ENCODE measurements around the gene CDC42.

CDC42 gene

GRCh38 chr1:22104865-22105437 lies 52.4 kb downstream of the CDC42 start:
- peak overlapping the region; percentile 65 for H3K4me3 Mint-ChIP-seq
- no peaks in the 10 kb centered on the region for H3K9me3 Mint-ChIP-seq (ENCODE audit: low read depth)
- peak overlapping the region; percentile 97 for H3K27ac Mint-ChIP-seq
- H3K27me3 Mint-ChIP-seq = no peaks in the 10 kb centered on the region
- peaks cover 16% of the 10 kb centered on the region for H3K36me3 Mint-ChIP-seq
- H3K4me1 Mint-ChIP-seq (ENCODE audit: low read depth) = peaks cover 76% of the 10 kb centered on the region

DNA sequence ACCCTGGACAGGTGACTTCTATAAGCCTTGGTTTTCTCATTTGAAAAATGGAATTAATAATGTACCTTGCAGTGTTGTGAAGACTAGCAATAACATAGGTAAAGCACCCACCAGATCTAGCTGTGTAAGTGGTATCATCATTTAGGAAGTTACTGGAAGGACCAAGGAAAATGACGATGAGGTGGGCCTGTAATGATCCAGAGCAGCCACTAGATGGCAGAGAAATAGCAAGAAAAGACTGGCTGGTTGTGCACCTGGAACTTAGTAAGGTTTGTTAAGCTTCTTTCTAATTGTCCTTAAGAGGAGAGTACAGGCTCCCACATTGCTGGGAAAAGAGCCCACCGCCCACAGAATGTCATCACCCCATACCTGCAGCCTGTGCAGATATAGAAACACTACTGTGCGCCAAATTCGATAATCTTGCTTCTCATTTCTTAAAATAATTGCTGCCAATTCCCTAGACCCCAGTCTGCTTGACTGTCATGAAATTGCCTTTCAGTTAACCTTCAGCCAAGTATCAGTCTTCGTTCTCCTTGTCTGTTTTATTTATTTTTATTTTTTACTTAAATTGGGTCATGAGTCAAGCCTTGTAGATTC lies 53.2 kb downstream of the CDC42 start:
- Mint-ChIP-seq H3K4me3 (peak overlapping the region; percentile 65), H3K27ac (peak overlapping the region; percentile 97), H3K27me3 (no peaks in the 10 kb centered on the region), H3K36me3 (peaks cover 16% of the 10 kb centered on the region), H3K4me1 (ENCODE audit: low read depth) (peaks cover 69% of the 10 kb centered on the region), H3K9me3 (ENCODE audit: low read depth) (no peaks in the 10 kb centered on the region)

GRCh38 chr1:22107126-22107525 lies 54.6 kb downstream of the CDC42 start:
- peaks cover 58% of the 10 kb centered on the region for H3K4me1 Mint-ChIP-seq (ENCODE audit: low read depth)
- no peaks in the 10 kb centered on the region for H3K9me3 Mint-ChIP-seq (ENCODE audit: low read depth)
- H3K27ac Mint-ChIP-seq = peak overlapping the region; percentile 74
- no peaks in the 10 kb centered on the region for H3K27me3 Mint-ChIP-seq
- H3K36me3 Mint-ChIP-seq = peaks cover 16% of the 10 kb centered on the region
- no peak overlapping the region for H3K4me3 Mint-ChIP-seq

DNA sequence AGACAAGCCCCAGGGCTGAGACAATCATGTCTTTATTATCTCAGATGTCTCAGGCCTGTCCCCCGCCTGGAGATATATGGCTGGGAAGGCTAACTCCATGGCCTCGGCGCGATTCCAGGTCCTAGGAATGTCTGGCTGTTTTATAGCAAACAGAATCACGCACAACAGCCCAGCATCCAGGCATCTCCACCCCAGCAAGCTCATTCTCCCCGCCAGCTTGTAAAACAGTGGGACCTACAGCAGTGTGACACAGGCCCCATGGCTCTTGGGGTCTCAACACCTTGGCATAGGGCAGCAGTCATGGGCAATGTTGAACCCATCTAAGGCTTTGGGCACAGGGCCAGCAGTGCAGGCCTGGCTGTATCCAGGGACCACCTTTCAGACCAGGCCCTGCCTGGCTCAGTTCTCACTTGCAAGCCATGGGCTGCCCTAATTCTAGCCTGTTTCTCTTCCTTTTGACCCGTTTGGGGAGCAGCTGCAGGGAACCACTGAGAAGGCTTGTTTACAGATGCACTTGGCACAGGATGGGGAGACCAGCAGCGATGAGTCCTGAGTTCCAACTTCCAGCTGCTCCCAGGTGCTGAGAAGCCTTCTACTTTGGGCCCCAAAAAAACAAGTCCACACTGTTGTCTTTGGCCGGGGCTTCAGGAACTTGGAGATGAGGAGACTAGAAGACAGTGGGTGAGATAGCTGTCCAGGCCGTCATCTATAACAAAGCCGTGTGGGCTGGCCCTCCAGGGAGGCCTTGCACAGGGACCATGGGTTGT lies 56.0 kb downstream of the CDC42 start:
- Mint-ChIP-seq H3K4me1 (ENCODE audit: low read depth) (peaks cover 49% of the 10 kb centered on the region), H3K27ac (peak overlapping the region; percentile 73), H3K36me3 (peaks cover 13% of the 10 kb centered on the region), H3K9me3 (ENCODE audit: low read depth) (no peaks in the 10 kb centered on the region), H3K4me3 (no peak overlapping the region), H3K27me3 (no peaks in the 10 kb centered on the region)

DNA sequence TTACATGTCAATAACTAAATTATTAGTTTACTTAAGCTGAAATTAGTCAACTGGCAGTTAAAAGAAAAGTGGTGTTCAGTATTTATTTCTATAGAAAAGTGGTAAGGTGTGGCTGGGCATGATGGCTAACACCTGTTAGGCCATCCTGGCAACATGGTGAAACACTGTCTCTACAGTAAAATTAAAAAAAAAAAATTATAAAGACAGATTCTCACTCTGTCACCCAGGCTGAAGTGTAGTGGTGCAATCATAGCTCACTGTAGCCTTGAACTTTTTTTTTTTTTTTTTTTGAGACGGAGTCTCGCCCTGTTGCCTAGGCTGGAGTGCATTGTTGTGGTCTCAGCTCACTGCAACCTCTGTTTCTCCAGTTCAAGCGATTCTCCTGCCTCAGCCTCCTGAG lies 57.5 kb downstream of the CDC42 start:
- Mint-ChIP-seq H3K36me3 (peaks cover 5% of the 10 kb centered on the region), H3K27me3 (no peaks in the 10 kb centered on the region), H3K4me3 (no peak overlapping the region), H3K9me3 (ENCODE audit: low read depth) (no peaks in the 10 kb centered on the region), H3K27ac (peak overlapping the region; percentile 10), H3K4me1 (ENCODE audit: low read depth) (peaks cover 37% of the 10 kb centered on the region)

DNA sequence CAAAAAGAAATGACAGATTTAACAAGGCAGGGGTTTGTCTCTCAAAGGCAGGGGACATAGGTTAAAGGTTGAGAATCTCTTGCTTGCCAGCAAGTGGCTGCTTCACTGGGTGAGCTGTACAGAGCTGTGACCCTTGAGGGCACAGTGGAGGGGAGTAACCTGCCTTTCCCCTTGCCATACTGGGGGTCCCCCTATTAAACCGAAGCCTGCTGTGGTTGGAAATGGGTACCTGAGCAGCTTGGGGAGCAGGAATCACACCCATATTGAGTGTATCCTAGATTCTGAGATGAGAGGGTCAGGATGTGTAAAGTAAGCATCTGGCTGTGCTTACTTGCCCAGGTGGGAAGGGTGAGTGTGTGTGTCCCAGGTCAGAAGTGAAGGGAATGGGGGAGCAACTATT lies 58.6 kb downstream of the CDC42 start:
- H3K36me3 Mint-ChIP-seq = no peaks in the 10 kb centered on the region
- peak overlapping the region; percentile 46 for H3K27ac Mint-ChIP-seq
- no peaks in the 10 kb centered on the region for H3K9me3 Mint-ChIP-seq (ENCODE audit: low read depth)
- no peaks in the 10 kb centered on the region for H3K27me3 Mint-ChIP-seq
- H3K4me1 Mint-ChIP-seq (ENCODE audit: low read depth) = peaks cover 27% of the 10 kb centered on the region
- H3K4me3 Mint-ChIP-seq = no peak overlapping the region

GRCh38 chr1:22111620-22112019 lies 59.1 kb downstream of the CDC42 start:
- Mint-ChIP-seq H3K27ac (no peak overlapping the region), H3K27me3 (no peaks in the 10 kb centered on the region)

DNA sequence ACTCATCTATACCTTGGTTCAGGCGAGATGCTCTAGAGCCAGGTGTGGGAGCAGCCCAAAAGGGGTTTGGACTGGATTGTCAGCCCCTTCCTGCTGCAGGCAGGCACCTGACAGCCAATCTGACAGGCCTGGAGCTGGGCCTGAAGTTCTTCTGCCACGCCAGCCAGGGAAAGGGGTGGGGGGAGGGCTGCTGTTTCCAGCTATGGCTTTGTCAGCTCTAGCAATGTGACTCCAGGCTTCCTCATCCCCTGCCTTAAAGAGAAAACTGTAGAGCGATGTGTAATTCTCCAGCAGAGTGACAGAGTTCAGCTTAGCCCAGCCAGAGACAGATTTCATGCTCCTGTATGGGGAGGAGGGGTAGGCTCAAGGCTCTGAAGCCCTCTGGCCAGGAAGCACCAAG lies 60.0 kb downstream of the CDC42 start:
- no peaks in the 10 kb centered on the region for H3K36me3 Mint-ChIP-seq
- H3K4me3 Mint-ChIP-seq = no peak overlapping the region
- H3K4me1 Mint-ChIP-seq (ENCODE audit: low read depth) = peaks cover 22% of the 10 kb centered on the region
- no peak overlapping the region for H3K27ac Mint-ChIP-seq
- H3K9me3 Mint-ChIP-seq (ENCODE audit: low read depth) = no peaks in the 10 kb centered on the region
- H3K27me3 Mint-ChIP-seq = no peaks in the 10 kb centered on the region

More at GRCh38 chr1:22111620-22112019, 59.1 kb downstream of the CDC42 start:
- no peaks in the 10 kb centered on the region for H3K36me3 Mint-ChIP-seq
- peaks cover 25% of the 10 kb centered on the region for H3K4me1 Mint-ChIP-seq (ENCODE audit: low read depth)
- H3K4me3 Mint-ChIP-seq = no peak overlapping the region
- no peaks in the 10 kb centered on the region for H3K9me3 Mint-ChIP-seq (ENCODE audit: low read depth)

GRCh38 chr1:22114083-22115012 lies 61.8 kb downstream of the CDC42 start:
- Mint-ChIP-seq H3K9me3 (ENCODE audit: low read depth) (no peaks in the 10 kb centered on the region), H3K4me3 (no peak overlapping the region), H3K4me1 (ENCODE audit: low read depth) (peaks cover 12% of the 10 kb centered on the region), H3K27ac (peak overlapping the region; percentile 47), H3K27me3 (no peaks in the 10 kb centered on the region), H3K36me3 (peaks cover under 1% of the 10 kb centered on the region)

DNA sequence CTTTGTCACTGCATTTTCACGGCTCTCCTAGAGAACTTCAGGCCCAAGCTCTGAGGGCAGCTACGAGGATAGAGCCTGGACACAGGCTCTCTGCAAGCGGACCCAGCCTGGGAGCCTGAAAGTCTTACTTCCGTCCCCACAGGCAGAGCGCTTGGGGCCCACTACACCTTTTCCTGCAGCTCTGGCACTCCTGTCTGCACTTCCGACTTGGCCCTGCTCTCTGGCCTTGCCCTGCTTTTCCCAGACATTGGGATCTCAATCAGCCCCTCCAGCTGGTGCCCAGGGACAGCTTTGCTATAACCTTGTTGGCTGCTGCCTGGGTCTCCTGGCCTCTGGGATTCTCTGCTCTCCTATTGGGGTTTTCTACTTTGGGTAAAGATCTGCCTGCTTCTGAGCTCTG lies 62.8 kb downstream of the CDC42 start:
- Mint-ChIP-seq H3K4me3 (no peak overlapping the region), H3K4me1 (ENCODE audit: low read depth) (peaks cover 10% of the 10 kb centered on the region), H3K27me3 (no peaks in the 10 kb centered on the region), H3K9me3 (ENCODE audit: low read depth) (no peaks in the 10 kb centered on the region), H3K27ac (peak overlapping the region; percentile 47), H3K36me3 (peaks cover 3% of the 10 kb centered on the region)

DNA sequence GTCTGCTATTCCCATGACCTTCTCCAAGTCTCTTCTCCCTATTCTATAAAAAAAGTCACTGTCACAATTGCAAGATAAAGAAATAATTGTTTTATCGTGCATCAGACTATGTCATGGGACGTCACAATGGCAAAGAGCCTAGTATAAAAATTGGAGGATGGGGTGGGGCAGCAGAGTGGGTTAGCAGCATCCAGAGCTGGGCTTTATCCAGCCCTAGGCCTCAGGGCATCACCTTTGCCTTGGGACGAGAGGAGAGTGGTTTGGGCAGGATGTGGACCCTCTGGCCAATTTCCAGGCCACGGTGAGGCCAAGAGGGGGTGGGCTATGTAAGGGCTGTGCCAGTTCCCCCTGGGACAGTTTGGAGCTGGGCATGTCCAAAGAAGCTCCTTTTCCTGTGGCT lies 64.7 kb downstream of the CDC42 start:
- no peak overlapping the region for H3K4me3 Mint-ChIP-seq
- no peak overlapping the region for H3K27ac Mint-ChIP-seq
- H3K9me3 Mint-ChIP-seq (ENCODE audit: low read depth) = no peaks in the 10 kb centered on the region
- no peaks in the 10 kb centered on the region for H3K27me3 Mint-ChIP-seq
- peaks cover 10% of the 10 kb centered on the region for H3K4me1 Mint-ChIP-seq (ENCODE audit: low read depth)
- H3K36me3 Mint-ChIP-seq = peaks cover 3% of the 10 kb centered on the region

- Mint-ChIP-seq H3K27ac (peak overlapping the region; percentile 28), H3K36me3 (peaks cover 3% of the 10 kb centered on the region), H3K27me3 (no peaks in the 10 kb centered on the region), H3K9me3 (ENCODE audit: low read depth) (no peaks in the 10 kb centered on the region), H3K4me3 (no peak overlapping the region), H3K4me1 (ENCODE audit: low read depth) (peaks cover 10% of the 10 kb centered on the region)
These were observed 65.3 kb downstream of the CDC42 start for GRCh38 chr1:22117851-22118250.

GRCh38 chr1:22118291-22118992 lies 65.9 kb downstream of the CDC42 start:
- Mint-ChIP-seq H3K4me1 (ENCODE audit: low read depth) (peaks cover 6% of the 10 kb centered on the region), H3K27me3 (no peaks in the 10 kb centered on the region), H3K27ac (peak overlapping the region; percentile 58), H3K4me3 (no peak overlapping the region), H3K36me3 (peaks cover 3% of the 10 kb centered on the region), H3K9me3 (ENCODE audit: low read depth) (no peaks in the 10 kb centered on the region)

All from activated naive CD8-positive, alpha-beta T cell (primary cell).